Mesodermal cell (in vitro differentiated cells): ENCODE measurements around the gene NOB1.
"Not testable (repeated sequence)": the region's sequence is repeated elsewhere in the genome, so short reads cannot be mapped to it uniquely, and the experiment has no call there.

Experiments
- H3K27ac ChIP-seq: 2 replicates; pipeline ENCODE4 v1.7.0; 2013; ENCODE audit warnings: mild to moderate bottlenecking, low read depth, low read length, moderate library complexity; ENCODE audit not compliant: severe bottlenecking
- H3K36me3 ChIP-seq: 2 replicates; pipeline ENCODE4 v1.7.1; 2013; ENCODE audit warnings: mild to moderate bottlenecking, low read length, moderate library complexity; ENCODE audit not compliant: control insufficient read depth, insufficient read depth
- H3K4me1 ChIP-seq: one replicate; pipeline ENCODE4 v1.7.1; 2013; ENCODE audit warnings: mild to moderate bottlenecking, low read length; ENCODE audit not compliant: insufficient read depth, control insufficient read depth, poor library complexity, severe bottlenecking
- H3K4me3 ChIP-seq: 2 replicates; pipeline ENCODE4 v1.7.0; 2013; ENCODE audit warnings: low read length, control low read depth, mild to moderate bottlenecking; ENCODE audit not compliant: insufficient read depth, poor library complexity, severe bottlenecking; ENCODE audit errors: extremely low read depth
- H3K9me3 ChIP-seq: 2 replicates; pipeline ENCODE4 v1.7.1; 2013; ENCODE audit warnings: mild to moderate bottlenecking, low read length, moderate library complexity; ENCODE audit not compliant: control insufficient read depth
- WGBS, 2 experiments: methylation state at CpG; one replicate each; pipeline ENCODE4 v1.1.5; 2013; ENCODE audit warnings: missing lambda C conversion rate in 2 of 2; ENCODE audit not compliant: insufficient coverage in 2 of 2; 5-methylcytosine and 5-hydroxymethylcytosine counted together

Gene NOB1

GRCh38 chr16:69741519-69741918, 13.2 kb downstream of the NOB1 start:
- Histone ChIP-seq H3K9me3 (no peaks in the 10 kb centered on the region), H3K4me1 (no peaks in the 10 kb centered on the region), H3K36me3 (peaks cover 69% of the 10 kb centered on the region), H3K27ac (no peak overlapping the region), H3K4me3 (no peak overlapping the region)
- WGBS, 2 experiments, result 98% methylated on average over 5 to 6 of the region's 8 CpGs

GRCh38 chr16:69732101-69732500, 22.6 kb downstream of the NOB1 start:
- WGBS, 2 experiments, result 93 to 96% methylated on average over 5 to 6 of the region's 6 CpGs
- H3K4me3 ChIP-seq, result no peak overlapping the region
- H3K27ac ChIP-seq, result no peak overlapping the region
- no peaks in the 10 kb centered on the region for H3K36me3 ChIP-seq
- H3K4me1 ChIP-seq, result peaks cover 4% of the 10 kb centered on the region
- H3K9me3 ChIP-seq, result no peaks in the 10 kb centered on the region

DNA sequence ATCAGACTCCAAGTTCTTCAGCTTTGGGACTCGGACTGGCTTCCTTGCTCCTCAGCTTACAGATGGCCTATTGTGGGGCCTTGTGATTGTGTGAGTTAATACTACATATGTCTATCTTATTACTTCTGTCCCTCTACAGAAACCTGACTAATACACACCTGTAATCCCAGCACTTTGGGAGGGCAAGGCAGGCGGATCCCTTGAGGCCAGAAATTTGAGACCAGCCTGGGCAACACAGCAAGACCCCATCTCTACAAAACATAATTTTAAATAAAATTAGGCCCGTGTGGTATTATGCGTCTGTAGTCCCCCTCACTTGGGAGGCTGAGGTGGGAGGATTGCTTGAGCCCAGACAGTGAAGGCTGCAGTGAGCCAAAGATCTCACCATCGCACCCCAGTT, 23.4 kb downstream of the NOB1 start:
- H3K4me3 ChIP-seq, H3K36me3 ChIP-seq, H3K9me3 ChIP-seq, H3K27ac ChIP-seq, H3K4me1 ChIP-seq: not testable (repeated sequence)
- 96 to 100% methylated on average over 3 of the region's 5 CpGs for WGBS, 2 experiments

- H3K27ac ChIP-seq, result not testable (repeated sequence)
- WGBS, 2 experiments, result 91 to 97% methylated on average over 3 of the region's 4 CpGs
Measured at GRCh38 chr16:69729030-69729429, 25.7 kb downstream of the NOB1 start.

DNA sequence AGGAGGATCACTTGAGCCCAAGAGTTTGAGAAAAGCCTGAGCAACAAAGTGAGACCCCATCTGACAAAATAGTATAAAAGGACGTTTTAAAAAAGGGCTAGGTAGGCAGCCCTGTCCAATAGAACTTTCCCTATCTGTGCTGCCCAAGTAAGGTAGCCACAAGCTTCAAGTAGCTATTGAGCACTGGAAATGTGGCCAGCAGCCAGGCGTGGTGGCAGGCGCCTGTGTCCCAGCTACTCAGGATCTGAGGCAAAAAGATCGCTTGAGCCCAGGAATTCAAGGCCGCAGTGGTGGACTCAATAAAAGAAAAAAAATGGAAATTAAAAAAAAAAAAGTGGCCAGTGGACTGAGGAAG, 26.8 kb downstream of the NOB1 start:
- Histone ChIP-seq H3K27ac (peak overlapping the region; percentile 99), H3K36me3 (peaks cover 7% of the 10 kb centered on the region)
- WGBS, 2 experiments, result 80 to 86% methylated on average over 1 to 3 of the region's 5 CpGs

More at GRCh38 chr16:69729030-69729429, 25.7 kb downstream of the NOB1 start:
- not testable (repeated sequence) for H3K36me3 ChIP-seq, H3K4me1 ChIP-seq, H3K4me3 ChIP-seq, H3K9me3 ChIP-seq

GRCh38 chr16:69726313-69727060, 28.2 kb downstream of the NOB1 start, which contains the start of gene NQO1:
TSS of gene NQO1 (minus strand) at chr16:69726560. CDS start at chr16:69726439, 121 bp downstream.
- no peaks in the 10 kb centered on the region for H3K9me3 ChIP-seq
- peaks cover 8% of the 10 kb centered on the region for H3K4me1 ChIP-seq
- peak within 1 kb of the TSS; percentile 45 for H3K4me3 ChIP-seq
- WGBS, 2 experiments, result 1 to 3% methylated on average over 18 to 30 of the region's 31 CpGs
- peaks cover 8% of the 10 kb centered on the region for H3K36me3 ChIP-seq
- peak within 1 kb of the TSS; percentile 99 for H3K27ac ChIP-seq

More for the DNA sequence above, 26.8 kb downstream of the NOB1 start:
- Histone ChIP-seq H3K4me3 (no peak overlapping the region), H3K4me1 (peaks cover 8% of the 10 kb centered on the region), H3K9me3 (no peaks in the 10 kb centered on the region)

DNA sequence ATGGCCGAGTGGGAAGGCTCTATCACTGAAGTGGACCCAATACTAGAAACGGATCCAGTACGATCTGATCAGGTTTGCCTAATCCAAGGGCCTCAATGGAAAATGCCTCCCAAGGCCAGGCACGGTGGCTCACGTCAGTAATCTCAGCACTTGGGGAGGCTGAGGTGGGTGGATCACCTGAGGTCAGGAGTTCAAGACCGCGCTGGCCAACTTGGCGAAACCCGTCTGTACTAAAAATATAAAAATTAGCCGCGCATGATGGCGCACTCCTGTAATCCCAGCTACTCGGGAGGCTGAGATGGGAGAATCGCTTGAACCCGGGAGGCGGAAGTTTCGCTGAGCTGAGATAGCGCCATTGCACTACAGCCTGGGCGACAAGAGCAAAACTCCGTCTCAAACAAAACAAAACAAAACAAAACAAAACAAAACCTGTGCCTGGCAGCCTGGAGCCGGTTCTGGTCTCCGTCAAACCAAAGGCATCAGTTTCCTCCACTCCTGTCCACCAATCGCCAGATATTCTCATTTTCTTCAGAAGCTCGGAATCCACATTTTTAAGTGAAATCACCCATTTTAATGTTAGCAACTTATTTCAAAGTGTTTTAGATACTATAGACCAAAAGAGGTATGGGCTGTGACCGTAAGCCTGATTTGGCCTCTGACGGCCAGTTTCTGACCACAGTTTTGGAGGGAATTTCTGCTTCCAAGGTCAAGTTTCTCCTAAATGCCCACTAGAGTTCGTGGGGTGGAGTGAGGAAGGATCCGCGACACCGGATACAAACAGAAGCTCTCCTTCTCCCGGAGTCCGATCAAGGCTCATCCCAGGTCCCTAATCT, 29.0 kb downstream of the NOB1 start:
- Histone ChIP-seq H3K36me3 (peaks cover 16% of the 10 kb centered on the region), H3K9me3 (no peaks in the 10 kb centered on the region), H3K4me3 (peak overlapping the region; percentile 45), H3K4me1 (peaks cover 8% of the 10 kb centered on the region), H3K27ac (peak overlapping the region; percentile 99)
- 65 to 78% methylated on average over 26 to 28 of the region's 32 CpGs for WGBS, 2 experiments

DNA sequence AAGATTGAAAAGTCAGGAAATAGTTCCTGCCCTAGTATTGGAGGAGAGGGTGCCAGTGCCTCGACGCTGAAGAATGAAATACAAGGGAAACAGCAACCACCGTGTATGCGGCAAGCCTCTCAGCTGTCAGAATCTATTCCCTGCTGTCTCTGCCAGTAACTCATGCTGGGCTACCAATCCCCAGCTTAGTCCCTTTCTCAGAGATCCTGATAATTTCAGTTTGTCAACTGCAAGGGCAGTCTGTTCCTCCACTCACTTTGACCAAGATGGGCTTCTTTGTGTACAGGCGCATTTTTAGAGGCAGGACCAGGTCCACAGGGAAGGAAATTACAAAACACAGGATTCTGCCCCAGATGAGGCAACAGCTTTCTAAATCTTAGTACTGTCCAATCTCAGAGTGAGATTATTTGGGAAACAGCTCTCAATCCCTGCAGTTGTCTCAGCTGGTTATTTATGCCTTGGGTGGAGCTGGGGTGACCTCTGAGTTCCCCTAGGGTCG, 29.7 kb downstream of the NOB1 start:
- 61 to 63% methylated on average over 6 of the region's 6 CpGs for WGBS, 2 experiments
- H3K4me1 ChIP-seq, result peaks cover 8% of the 10 kb centered on the region
- peak overlapping the region; percentile 45 for H3K4me3 ChIP-seq
- H3K27ac ChIP-seq, result peak overlapping the region; percentile 8
- no peaks in the 10 kb centered on the region for H3K9me3 ChIP-seq
- peaks cover 16% of the 10 kb centered on the region for H3K36me3 ChIP-seq

DNA sequence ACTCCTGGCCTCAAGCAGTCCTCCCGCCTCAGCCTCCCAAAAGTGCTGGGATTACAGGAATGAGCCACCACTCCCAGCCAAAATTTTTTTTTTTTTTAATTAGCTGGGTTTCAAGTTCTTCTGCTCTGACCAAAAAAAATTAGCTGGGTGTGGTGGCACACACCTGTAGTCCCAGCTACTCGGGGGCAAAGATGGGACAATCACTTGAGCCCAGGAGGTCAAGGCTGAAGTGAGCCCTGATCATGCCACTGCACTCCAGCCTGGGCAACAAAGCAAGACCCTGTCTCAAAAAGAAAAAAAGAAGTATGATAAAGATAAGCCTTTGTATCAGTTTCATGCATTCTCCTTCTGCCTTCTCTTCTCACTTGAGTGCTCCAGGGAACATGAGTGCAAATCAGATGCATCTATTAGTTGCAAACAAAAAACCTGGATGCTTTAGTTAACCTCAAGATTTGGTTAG, 30.3 kb downstream of the NOB1 start:
- Histone ChIP-seq H3K4me1 (peaks cover 8% of the 10 kb centered on the region), H3K4me3 (no peak overlapping the region), H3K36me3 (peaks cover 21% of the 10 kb centered on the region), H3K9me3 (no peaks in the 10 kb centered on the region), H3K27ac (peak overlapping the region; percentile 8)
- WGBS, 2 experiments, result 95 to 100% methylated on average over 2 of the region's 2 CpGs

- Histone ChIP-seq H3K4me3 (no peak overlapping the region), H3K9me3 (no peaks in the 10 kb centered on the region), H3K36me3 (peaks cover 42% of the 10 kb centered on the region), H3K4me1 (no peaks in the 10 kb centered on the region), H3K27ac (no peak overlapping the region)
- 91 to 93% methylated on average over 4 to 5 of the region's 6 CpGs for WGBS, 2 experiments
Measured at GRCh38 chr16:69721441-69721957, 33.2 kb downstream of the NOB1 start.
